ENCODE measurements around the gene RPS26.

Gene RPS26

GRCh38 chr12:56078931-56079722 is 37.4 kb downstream of the RPS26 start:
- DNase-seq = no peak

- DNase-seq = no peak
These were observed 38.2 kb downstream of the RPS26 start, which contains the start of gene ERBB3 for GRCh38 chr12:56079723-56080555. Gene ERBB3, plus strand, starts transcription at chr12:56080165. Its CDS starts 136 bp downstream, at chr12:56080301.

- no peak for DNase-seq
These were observed 38.9 kb downstream of the RPS26 start for GRCh38 chr12:56080556-56081138.

- no peak for DNase-seq
These were observed 40.0 kb downstream of the RPS26 start for GRCh38 chr12:56081393-56082347.

- no peak for DNase-seq
These were observed 40.7 kb downstream of the RPS26 start for GRCh38 chr12:56082382-56082781.

GRCh38 chr12:56082967-56083366 is 41.2 kb downstream of the RPS26 start:
- DNase-seq = no peak

- DNase-seq = no peak
These were observed 43.3 kb downstream of the RPS26 start for GRCh38 chr12:56084958-56085543.

- no peak for DNase-seq
These were observed 44.4 kb downstream of the RPS26 start for GRCh38 chr12:56086096-56086495.

GRCh38 chr12:56086608-56087007 is 44.9 kb downstream of the RPS26 start:
- DNase-seq = no peak

- DNase-seq = no peak
These were observed 45.5 kb downstream of the RPS26 start for GRCh38 chr12:56087220-56087619.
